Sigmoid colon (tissue), 4 donors: ENCODE data around the gene FOXRED2.

Experiments used
- CTCF ChIP-seq, 4 experiments: fragments of 450-650 bp in 3 of 4; fragments of 200-600 bp in 1 of 4; IDR thresholded peaks; one replicate each; pipeline ENCODE4 v1.5.1; 2016 to 2019; ENCODE audit warnings: antibody characterized with exemption in 4 of 4, mild to moderate bottlenecking in 3 of 4, moderate library complexity in 2 of 4
- POLR2AphosphoS5 ChIP-seq, 4 donors: sonication (generic); formaldehyde crosslinking; IDR thresholded peaks; one replicate each; pipeline ENCODE4 v1.6.1; 2017; ENCODE audit warnings: antibody characterized with exemption in 4 of 4

GRCh38 chr22:36472689-36473088, 34.2 kb downstream of the FOXRED2 start:
- TF ChIP-seq POLR2AphosphoS5 (IDR thresholded peaks at IDR 0.05) (no peak), CTCF (IDR thresholded peaks at IDR 0.05) (no peak)
